Measurements from ENCODE around the gene MCRIP2. TPM values are rescaled to one million over a fixed set of nuclear protein-coding genes. Genes with fewer than 3 reads are reported as not detected.

The MCRIP2 gene
- total RNA-seq, 1 donor from 2014 or later, result 27.0 TPM

GRCh38 chr16:670485-671352 is 29.1 kb downstream of the MCRIP2 start:
- intact Hi-C loops (cut with DNase I), result no loop called here
- peaks cover 0 to 42% of the 10 kb centered on the region in 2 donors for H3K36me3 ChIP-seq

DNA sequence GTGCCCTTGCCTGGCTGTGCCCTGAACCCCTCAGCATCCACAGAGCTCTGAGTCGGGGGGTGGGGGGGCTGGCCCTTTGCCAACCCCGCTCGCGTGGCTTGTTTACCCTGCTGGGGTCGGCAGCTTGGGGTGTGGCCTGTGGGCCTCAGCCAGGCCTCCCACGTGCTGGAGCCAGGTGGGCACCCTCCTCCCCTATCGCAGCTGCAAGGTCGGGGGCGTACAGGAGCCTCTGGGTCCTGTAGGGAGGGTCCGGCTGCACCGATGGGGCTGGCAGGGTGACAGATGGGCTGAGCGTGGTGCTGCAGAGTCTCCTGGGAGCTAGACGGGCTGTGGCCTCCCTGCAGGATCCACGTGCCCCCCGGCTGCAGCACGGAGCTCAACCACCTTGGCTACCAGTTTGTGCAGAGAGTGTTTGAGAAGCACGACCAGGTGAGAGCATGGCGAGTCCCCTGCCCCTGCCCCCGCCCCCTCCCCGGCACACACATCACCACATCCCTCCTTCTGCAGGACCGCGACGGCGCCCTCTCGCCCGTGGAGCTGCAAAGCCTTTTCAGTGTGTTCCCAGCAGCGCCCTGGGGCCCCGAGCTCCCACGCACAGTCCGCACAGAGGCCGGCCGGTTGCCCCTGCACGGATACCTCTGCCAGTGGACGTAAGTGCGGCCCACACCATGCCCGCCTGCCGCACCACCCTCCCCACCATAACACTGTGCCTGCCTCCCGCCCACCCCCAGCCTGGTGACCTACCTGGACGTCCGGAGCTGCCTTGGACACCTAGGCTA is 29.9 kb downstream of the MCRIP2 start:
- no peak for TF ChIP-seq POLR2AphosphoS5 (IDR thresholded peaks at IDR 0.05; ENCODE audit: insufficient read depth in 1 of 2, low read depth in 1 of 2)
- TF ChIP-seq POLR2A (IDR thresholded peaks at IDR 0.05), result no peak
- TF ChIP-seq CTCF (IDR thresholded peaks at IDR 0.05), result no peak

More at GRCh38 chr16:670485-671352, 29.1 kb downstream of the MCRIP2 start:
- no peak for TF ChIP-seq POLR2A (IDR thresholded peaks at IDR 0.05)
- TF ChIP-seq CTCF (IDR thresholded peaks at IDR 0.05), result no peak
- no peak for TF ChIP-seq POLR2AphosphoS5 (IDR thresholded peaks at IDR 0.05; ENCODE audit: insufficient read depth in 1 of 2, low read depth in 1 of 2)
- no peak overlapping the region for H3K27ac ChIP-seq
- H3K9me3 ChIP-seq, result no peaks in the 10 kb centered on the region
- H3K27me3 ChIP-seq, result no peaks in the 10 kb centered on the region
- H3K4me1 ChIP-seq, result peaks cover 37% of the 10 kb centered on the region
- DNase-seq (ENCODE audit: extremely low spot score in 2 of 2), result no peak
- H3K4me3 ChIP-seq, result no peak overlapping the region

GRCh38 chr16:672371-672770 is 30.7 kb downstream of the MCRIP2 start:
- H3K27me3 ChIP-seq, result no peaks in the 10 kb centered on the region
- intact Hi-C loops (cut with DNase I), result no loop called here
- DNase-seq (ENCODE audit: extremely low spot score in 2 of 2), result no peak
- no peak overlapping the region for H3K4me3 ChIP-seq
- H3K36me3 ChIP-seq, result peaks cover 0 to 42% of the 10 kb centered on the region in 2 donors
- no peaks in the 10 kb centered on the region for H3K9me3 ChIP-seq
- peaks cover 49% of the 10 kb centered on the region for H3K4me1 ChIP-seq
- no peak overlapping the region for H3K27ac ChIP-seq
- TF ChIP-seq CTCF (IDR thresholded peaks at IDR 0.05), result no peak
- TF ChIP-seq POLR2AphosphoS5 (IDR thresholded peaks at IDR 0.05; ENCODE audit: insufficient read depth in 1 of 2, low read depth in 1 of 2), result no peak
- TF ChIP-seq POLR2A (IDR thresholded peaks at IDR 0.05), result no peak

More for the DNA sequence above, 29.9 kb downstream of the MCRIP2 start:
- H3K4me1 ChIP-seq, result peaks cover 45% of the 10 kb centered on the region
- H3K4me3 ChIP-seq, result no peak overlapping the region
- no peaks in the 10 kb centered on the region for H3K27me3 ChIP-seq
- H3K27ac ChIP-seq, result no peak overlapping the region
- DNase-seq (ENCODE audit: extremely low spot score in 2 of 2), result no peak
- H3K9me3 ChIP-seq, result no peaks in the 10 kb centered on the region
- intact Hi-C loops (cut with DNase I), result no loop called here
- H3K36me3 ChIP-seq, result peaks cover 0 to 42% of the 10 kb centered on the region in 2 donors

GRCh38 chr16:672851-673250 is 31.2 kb downstream of the MCRIP2 start:
- Histone ChIP-seq H3K27ac (no peak overlapping the region), H3K36me3 (peaks cover 0 to 42% of the 10 kb centered on the region in 2 donors), H3K4me3 (no peak overlapping the region), H3K27me3 (no peaks in the 10 kb centered on the region), H3K9me3 (no peaks in the 10 kb centered on the region), H3K4me1 (peaks cover 48% of the 10 kb centered on the region)
- DNase-seq (ENCODE audit: extremely low spot score in 2 of 2), result no peak
- intact Hi-C loops (cut with DNase I), result no loop called here
- TF ChIP-seq POLR2AphosphoS5 (IDR thresholded peaks at IDR 0.05; ENCODE audit: insufficient read depth in 1 of 2, low read depth in 1 of 2), result no peak
- TF ChIP-seq POLR2A (IDR thresholded peaks at IDR 0.05), result no peak
- no peak for TF ChIP-seq CTCF (IDR thresholded peaks at IDR 0.05)
